ENCODE data around the gene SLC49A3.

Gene SLC49A3

GRCh38 chr4:682490-683172 is 6.3 kb downstream of the SLC49A3 start:
- TF ChIP-seq CTCF (conservative IDR thresholded peaks at IDR 0.05; ENCODE audit: low read depth, low read length) = no peak
- DNase-seq (ENCODE audit: low read depth) = no peak
- H3K4me3 ChIP-seq (ENCODE audit: low read depth, low read length) = no peak overlapping the region

- H3K4me3 ChIP-seq (ENCODE audit: low read depth, low read length) = no peak overlapping the region
- no peak for DNase-seq (ENCODE audit: low read depth)
- TF ChIP-seq CTCF (conservative IDR thresholded peaks at IDR 0.05; ENCODE audit: low read depth, low read length) = no peak
Measured at GRCh38 chr4:681736-682451, 7.1 kb downstream of the SLC49A3 start.

- peak overlapping the region; percentile 49 for H3K4me3 ChIP-seq (ENCODE audit: low read depth, low read length)
- peak; percentile 44 for DNase-seq (ENCODE audit: low read depth)
- no peak for TF ChIP-seq CTCF (conservative IDR thresholded peaks at IDR 0.05; ENCODE audit: low read depth, low read length)
Measured at GRCh38 chr4:680928-681645, 7.9 kb downstream of the SLC49A3 start.

- DNase-seq (ENCODE audit: low read depth) = no peak
- no peak for TF ChIP-seq CTCF (conservative IDR thresholded peaks at IDR 0.05; ENCODE audit: low read depth, low read length)
- H3K4me3 ChIP-seq (ENCODE audit: low read depth, low read length) = peak overlapping the region; percentile 49
Measured at GRCh38 chr4:680551-680927, 8.4 kb downstream of the SLC49A3 start.

GRCh38 chr4:680091-680490 is 8.9 kb downstream of the SLC49A3 start:
- H3K4me3 ChIP-seq (ENCODE audit: low read depth, low read length) = no peak overlapping the region
- no peak for DNase-seq (ENCODE audit: low read depth)
- TF ChIP-seq CTCF (conservative IDR thresholded peaks at IDR 0.05; ENCODE audit: low read depth, low read length) = no peak

- no peak for TF ChIP-seq CTCF (conservative IDR thresholded peaks at IDR 0.05; ENCODE audit: low read depth, low read length)
- no peak for DNase-seq (ENCODE audit: low read depth)
- no peak overlapping the region for H3K4me3 ChIP-seq (ENCODE audit: low read depth, low read length)
Measured at GRCh38 chr4:679629-680028, 9.3 kb downstream of the SLC49A3 start.

All from choroid plexus epithelial cell (primary cell).